MM.1S (cell line): ENCODE data around the gene ITGA11.

Experiments
- DNase-seq: peaks from one replicate; pipeline ENCODE4 v3.0.0-alpha.2; 2015
- H2AFZ ChIP-seq: fragments of 300-600 bp; sonication (generic); 2 replicates; pipeline ENCODE4 v1.6.0; 2016; ENCODE audit warnings: antibody characterized with exemption, low read length
- H3F3A ChIP-seq: fragments of 300-600 bp; sonication (generic); 2 replicates; pipeline ENCODE4 v1.6.1; 2016; ENCODE audit warnings: mild to moderate bottlenecking, antibody characterized with exemption, low read length, moderate library complexity, mixed read lengths; ENCODE audit not compliant: insufficient read depth
- H3K27ac ChIP-seq: fragments of 300-600 bp; sonication (generic); 2 replicates; pipeline ENCODE4 v1.5.1; 2016; ENCODE audit warnings: mild to moderate bottlenecking, low read length
- H3K27me3 ChIP-seq: fragments of 300-600 bp; sonication (generic); replicated peaks from 2 replicates; pipeline ENCODE4 v1.6.0; 2016; ENCODE audit warnings: low read length; ENCODE audit not compliant: insufficient read depth
- H3K36me3 ChIP-seq: fragments of 300-600 bp; sonication (generic); replicated peaks from 2 replicates; pipeline ENCODE4 v1.6.1; 2016; ENCODE audit warnings: mild to moderate bottlenecking, low read length, mixed read lengths; ENCODE audit not compliant: insufficient read depth
- H3K4me1 ChIP-seq: fragments of 300-600 bp; sonication (generic); 2 replicates; pipeline ENCODE4 v1.6.1; 2016; ENCODE audit warnings: low read length, mixed read lengths
- H3K4me2 ChIP-seq: fragments of 300-600 bp; sonication (generic); 2 replicates; pipeline ENCODE4 v1.6.0; 2016; ENCODE audit warnings: low read depth, low read length
- H3K4me3 ChIP-seq: fragments of 300-600 bp; sonication (generic); 2 replicates; pipeline ENCODE4 v1.5.1; 2016; ENCODE audit warnings: low read length, mixed read lengths
- H3K79me2 ChIP-seq: fragments of 300-600 bp; sonication (generic); 2 replicates; pipeline ENCODE4 v1.6.1; 2016; ENCODE audit warnings: mixed run types, low read length, mixed read lengths
- H3K9ac ChIP-seq: fragments of 300-600 bp; sonication (generic); 2 replicates; pipeline ENCODE4 v1.6.1; 2016; ENCODE audit warnings: low read length, mixed read lengths
- H3K9me2 ChIP-seq: fragments of 300-600 bp; sonication (generic); replicated peaks from 2 replicates; pipeline ENCODE4 v1.6.1; 2016; ENCODE audit warnings: mild to moderate bottlenecking, low read length, mixed read lengths; ENCODE audit not compliant: insufficient read depth
- H3K9me3 ChIP-seq: fragments of 300-600 bp; sonication (generic); replicated peaks from 2 replicates; pipeline ENCODE4 v1.6.1; 2016; ENCODE audit warnings: mild to moderate bottlenecking, low read length, mixed read lengths; ENCODE audit not compliant: insufficient read depth
- H4K20me1 ChIP-seq: fragments of 300-600 bp; sonication (generic); 2 replicates; pipeline ENCODE4 v1.6.1; 2016; ENCODE audit warnings: mild to moderate bottlenecking, low read length, moderate library complexity, mixed read lengths; ENCODE audit not compliant: insufficient read depth
- CTCF ChIP-seq: fragments of 300-600 bp; sonication (generic); IDR thresholded peaks from 2 replicates; pipeline ENCODE4 v1.5.1; 2016; ENCODE audit warnings: antibody characterized with exemption, low read length, mixed read lengths
- EZH2 ChIP-seq: fragments of 300-600 bp; sonication (generic); optimal IDR thresholded peaks from 2 replicates; pipeline ENCODE3; 2017; ENCODE audit warnings: low read depth, mild to moderate bottlenecking, antibody characterized with exemption, low read length, mixed read lengths
- EZH2phosphoT487 ChIP-seq: fragments of 300-600 bp; sonication (generic); IDR thresholded peaks from 2 replicates; pipeline ENCODE4 v1.6.1; 2018; ENCODE audit warnings: antibody characterized with exemption, low read length

The ITGA11 gene

GRCh38 chr15:68430471-68431036 lies 1.4 kb downstream of the ITGA11 start:
- Histone ChIP-seq H3K9me2 (no peaks in the 10 kb centered on the region), H3F3A (no peaks in the 10 kb centered on the region), H3K9me3 (no peaks in the 10 kb centered on the region), H3K36me3 (no peaks in the 10 kb centered on the region), H4K20me1 (no peaks in the 10 kb centered on the region), H3K27me3 (peaks cover 3% of the 10 kb centered on the region; the same call in 1 of the 2 replicates), H2AFZ (no peak overlapping the region), H3K27ac (no peak overlapping the region), H3K79me2 (no peaks in the 10 kb centered on the region), H3K9ac (no peak overlapping the region), H3K4me1 (no peaks in the 10 kb centered on the region), H3K4me3 (no peak overlapping the region), H3K4me2 (no peak overlapping the region)
- no peak for DNase-seq
- TF ChIP-seq EZH2 (no peak), CTCF (no peak), EZH2phosphoT487 (no peak)

- Histone ChIP-seq H3K9ac (no peak overlapping the region), H3K36me3 (no peaks in the 10 kb centered on the region), H3K4me2 (no peak overlapping the region), H2AFZ (no peak overlapping the region), H4K20me1 (no peaks in the 10 kb centered on the region), H3K9me2 (no peaks in the 10 kb centered on the region), H3K9me3 (no peaks in the 10 kb centered on the region), H3K4me3 (no peak overlapping the region), H3K27ac (no peak overlapping the region), H3K79me2 (no peaks in the 10 kb centered on the region), H3K4me1 (no peaks in the 10 kb centered on the region), H3F3A (no peaks in the 10 kb centered on the region), H3K27me3 (peaks cover 3% of the 10 kb centered on the region; the same call in 1 of the 2 replicates)
- TF ChIP-seq CTCF, result no peak
- TF ChIP-seq EZH2phosphoT487, result no peak
- TF ChIP-seq EZH2, result no peak
- DNase-seq, result no peak
Measured at GRCh38 chr15:68429691-68430470, 2.1 kb downstream of the ITGA11 start.

GRCh38 chr15:68428431-68428940 lies 3.5 kb downstream of the ITGA11 start:
- H3K9me2 ChIP-seq, result no peaks in the 10 kb centered on the region
- H3K9ac ChIP-seq, result no peak overlapping the region
- H3K4me1 ChIP-seq, result no peaks in the 10 kb centered on the region
- no peaks in the 10 kb centered on the region for H4K20me1 ChIP-seq
- no peaks in the 10 kb centered on the region for H3K79me2 ChIP-seq
- H3K9me3 ChIP-seq, result no peaks in the 10 kb centered on the region
- no peak for DNase-seq
- no peaks in the 10 kb centered on the region for H3F3A ChIP-seq
- H2AFZ ChIP-seq, result no peak overlapping the region
- H3K4me3 ChIP-seq, result no peak overlapping the region
- no peak overlapping the region for H3K27ac ChIP-seq
- H3K27me3 ChIP-seq, result peaks cover 3% of the 10 kb centered on the region; the same call in 1 of the 2 replicates
- TF ChIP-seq EZH2 (no peak), EZH2phosphoT487 (no peak), CTCF (no peak)
- no peaks in the 10 kb centered on the region for H3K36me3 ChIP-seq
- no peak overlapping the region for H3K4me2 ChIP-seq
